ENCODE measurements around the gene CALD1. TPM values are rescaled to one million over a fixed set of nuclear protein-coding genes. Genes with fewer than 3 reads are reported as not detected.

CALD1 gene
- total RNA-seq, 1 experiment from 2014 or later: 147 TPM

GRCh38 chr7:134798155-134798554 lies 18.7 kb downstream of the CALD1 start:
- Mint-ChIP-seq H3K27me3 (ENCODE audit: low read depth) (no peaks in the 10 kb centered on the region), H3K4me3 (no peak overlapping the region), H3K36me3 (peaks cover 29% of the 10 kb centered on the region), H3K27ac (peak overlapping the region; percentile 1; the same call in 1 of the 2 replicates), H3K4me1 (peaks cover 20% of the 10 kb centered on the region), H3K9me3 (peaks cover 14% of the 10 kb centered on the region)
- DNase-seq (ENCODE audit: low spot score) (no peak), ATAC-seq (no peak)
- TF ChIP-seq ERG (CRISPR knock-in tag; IDR thresholded peaks at IDR 0.05) (no peak), ZNF396 (CRISPR knock-in tag; IDR thresholded peaks at IDR 0.05; ENCODE audit: borderline replicate concordance) (no peak), ATF1 (CRISPR knock-in tag; IDR thresholded peaks at IDR 0.05) (no peak), ZMAT4 (CRISPR knock-in tag; IDR thresholded peaks at IDR 0.05) (no peak), OVOL2 (CRISPR knock-in tag; IDR thresholded peaks at IDR 0.05; ENCODE audit: borderline replicate concordance) (no peak), NFATC4 (CRISPR knock-in tag; IDR thresholded peaks at IDR 0.05) (no peak), ESRRA (CRISPR knock-in tag; IDR thresholded peaks at IDR 0.05; ENCODE audit: borderline replicate concordance) (no peak), ZNF121 (CRISPR knock-in tag; IDR thresholded peaks at IDR 0.05) (no peak), NR3C1 (CRISPR knock-in tag; conservative IDR thresholded peaks at IDR 0.05; ENCODE audit: low read depth) (no peak), ZNF423 (CRISPR knock-in tag; IDR thresholded peaks at IDR 0.05) (no peak), ELF4 (CRISPR knock-in tag; IDR thresholded peaks at IDR 0.05; ENCODE audit: low read depth) (no peak), NR2C2 (CRISPR knock-in tag; IDR thresholded peaks at IDR 0.05) (no peak), ZSCAN18 (CRISPR knock-in tag; IDR thresholded peaks at IDR 0.05) (no peak)
- ChIA-PET POLR2A (no interaction called here), CTCF (no interaction called here)

- no peaks in the 10 kb centered on the region for H3K27me3 Mint-ChIP-seq (ENCODE audit: low read depth)
- ATAC-seq: no peak
Measured at GRCh38 chr7:134799377-134799776, 19.9 kb downstream of the CALD1 start.

More at GRCh38 chr7:134799377-134799776, 19.9 kb downstream of the CALD1 start:
- no peak overlapping the region for H3K4me3 Mint-ChIP-seq
- no peak for TF ChIP-seq ZSCAN18 (CRISPR knock-in tag; IDR thresholded peaks at IDR 0.05)
- TF ChIP-seq ESRRA (CRISPR knock-in tag; IDR thresholded peaks at IDR 0.05; ENCODE audit: borderline replicate concordance): no peak
- TF ChIP-seq SMAD3 (CRISPR knock-in tag; IDR thresholded peaks at IDR 0.05; ENCODE audit: borderline replicate concordance): no peak
- no peak for TF ChIP-seq MYBL2 (CRISPR knock-in tag; IDR thresholded peaks at IDR 0.05)
- TF ChIP-seq IRF1 (CRISPR knock-in tag; IDR thresholded peaks at IDR 0.05): no peak
- no peak for TF ChIP-seq FOXP4 (CRISPR knock-in tag; IDR thresholded peaks at IDR 0.05)
- H3K4me1 Mint-ChIP-seq: peaks cover 27% of the 10 kb centered on the region
- peaks cover 32% of the 10 kb centered on the region for H3K36me3 Mint-ChIP-seq
- DNase-seq (ENCODE audit: low spot score): no peak
- no peak overlapping the region for H3K27ac Mint-ChIP-seq
- peaks cover 18% of the 10 kb centered on the region for H3K9me3 Mint-ChIP-seq
- CTCF ChIA-PET: no interaction called here
- POLR2A ChIA-PET: no interaction called here

Data from WTC11 (cell line).